PFSK-1 (cell line): ENCODE measurements around the gene PRRT4.

ENCODE experiments used
- POLR2AphosphoS5 ChIP-seq: IDR thresholded peaks from 2 replicates; pipeline ENCODE4 v1.6.1; 2012; ENCODE audit warnings: low read depth, mild to moderate bottlenecking, control low read depth, low read length, moderate library complexity
- TF ChIP-seq, protein P1 (sequence below), 2 experiments: IDR thresholded peaks; 2 replicates each; pipeline versions ENCODE4 v1.6.1 to v1.8.0; 2011 to 2012; ENCODE audit warnings: low read depth in 2 of 2, low read length in 2 of 2, control low read depth in 1 of 2, inconsistent platforms in 1 of 2, mild to moderate bottlenecking in 1 of 2, moderate library complexity in 1 of 2; ENCODE audit not compliant: insufficient read depth in 1 of 2

- no peak for TF ChIP-seq POLR2AphosphoS5
- TF ChIP-seq, protein P1, sequence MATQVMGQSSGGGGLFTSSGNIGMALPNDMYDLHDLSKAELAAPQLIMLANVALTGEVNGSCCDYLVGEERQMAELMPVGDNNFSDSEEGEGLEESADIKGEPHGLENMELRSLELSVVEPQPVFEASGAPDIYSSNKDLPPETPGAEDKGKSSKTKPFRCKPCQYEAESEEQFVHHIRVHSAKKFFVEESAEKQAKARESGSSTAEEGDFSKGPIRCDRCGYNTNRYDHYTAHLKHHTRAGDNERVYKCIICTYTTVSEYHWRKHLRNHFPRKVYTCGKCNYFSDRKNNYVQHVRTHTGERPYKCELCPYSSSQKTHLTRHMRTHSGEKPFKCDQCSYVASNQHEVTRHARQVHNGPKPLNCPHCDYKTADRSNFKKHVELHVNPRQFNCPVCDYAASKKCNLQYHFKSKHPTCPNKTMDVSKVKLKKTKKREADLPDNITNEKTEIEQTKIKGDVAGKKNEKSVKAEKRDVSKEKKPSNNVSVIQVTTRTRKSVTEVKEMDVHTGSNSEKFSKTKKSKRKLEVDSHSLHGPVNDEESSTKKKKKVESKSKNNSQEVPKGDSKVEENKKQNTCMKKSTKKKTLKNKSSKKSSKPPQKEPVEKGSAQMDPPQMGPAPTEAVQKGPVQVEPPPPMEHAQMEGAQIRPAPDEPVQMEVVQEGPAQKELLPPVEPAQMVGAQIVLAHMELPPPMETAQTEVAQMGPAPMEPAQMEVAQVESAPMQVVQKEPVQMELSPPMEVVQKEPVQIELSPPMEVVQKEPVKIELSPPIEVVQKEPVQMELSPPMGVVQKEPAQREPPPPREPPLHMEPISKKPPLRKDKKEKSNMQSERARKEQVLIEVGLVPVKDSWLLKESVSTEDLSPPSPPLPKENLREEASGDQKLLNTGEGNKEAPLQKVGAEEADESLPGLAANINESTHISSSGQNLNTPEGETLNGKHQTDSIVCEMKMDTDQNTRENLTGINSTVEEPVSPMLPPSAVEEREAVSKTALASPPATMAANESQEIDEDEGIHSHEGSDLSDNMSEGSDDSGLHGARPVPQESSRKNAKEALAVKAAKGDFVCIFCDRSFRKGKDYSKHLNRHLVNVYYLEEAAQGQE (IDR thresholded peaks at IDR 0.05; ENCODE audit: insufficient read depth in 1 of 2, low read depth in 2 of 2, low read length in 2 of 2): no peak
Observed at GRCh38 chr7:128380483-128381106, 19.1 kb upstream of the PRRT4 start.
